HG03095 (cell line): ENCODE data around the gene SH3GL2.

ENCODE experiments used
- ATAC-seq: cut with Tn5 transposase; IDR thresholded peaks from one replicate; pipeline ENCODE4 v1.9.1; 2021; ENCODE audit warnings: moderate library complexity; ENCODE audit not compliant: unreplicated experiment

SH3GL2 gene

DNA sequence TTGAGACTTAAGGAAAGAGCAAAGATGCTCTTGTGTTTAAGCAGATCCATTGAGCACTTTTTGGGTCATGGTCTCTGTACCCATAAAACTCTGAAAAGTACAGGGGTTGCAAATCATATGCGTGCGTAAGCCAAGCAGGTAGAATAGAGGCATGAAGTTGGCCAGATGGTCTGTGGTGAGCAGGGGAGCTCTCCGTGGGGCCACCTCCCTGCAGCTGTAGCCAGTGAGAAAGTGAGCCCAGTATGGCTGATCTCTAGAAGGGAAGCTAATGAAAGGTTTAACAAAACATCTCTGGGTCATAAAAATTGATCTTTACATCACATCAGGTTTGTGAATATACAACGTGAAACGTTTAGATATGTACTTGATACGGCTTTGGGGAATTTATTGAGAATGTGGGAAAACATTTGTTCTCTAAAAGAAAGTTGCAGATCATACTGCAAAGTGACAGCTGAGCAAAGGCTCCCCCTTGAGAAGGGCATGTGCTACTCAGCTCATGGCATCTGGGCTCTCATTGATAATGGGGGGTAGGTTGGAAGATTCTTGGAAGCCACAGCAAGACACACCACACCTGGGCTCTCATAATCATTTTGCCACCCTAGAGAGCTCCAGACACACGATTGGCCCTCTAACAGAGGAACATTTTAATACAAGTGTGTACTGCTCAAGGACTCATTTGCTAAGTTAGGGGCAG, 30.6 kb downstream of the SH3GL2 start:
- no peak for ATAC-seq

- ATAC-seq = no peak
These were observed 32.5 kb downstream of the SH3GL2 start for GRCh38 chr9:17611342-17611741.

GRCh38 chr9:17611917-17612316, 33.1 kb downstream of the SH3GL2 start:
- no peak for ATAC-seq

DNA sequence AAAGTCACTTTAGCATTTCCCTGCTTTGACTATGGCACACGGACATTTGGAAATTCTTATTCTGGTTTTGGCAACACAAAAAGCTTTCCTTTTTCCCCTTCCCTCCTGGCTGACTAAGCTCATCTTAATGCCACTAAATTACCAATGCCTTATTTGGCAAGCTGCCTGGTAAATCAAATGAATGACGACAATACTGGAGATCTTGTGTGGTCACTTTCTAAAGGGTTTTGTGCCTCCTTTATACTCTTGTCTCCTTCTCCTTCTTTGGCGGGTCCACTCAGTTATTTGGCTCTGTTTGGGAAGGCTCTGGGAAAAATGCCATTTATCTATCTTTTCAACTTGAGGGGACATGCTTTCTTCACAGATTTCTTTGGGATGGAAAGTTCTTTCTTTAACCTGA, 34.9 kb downstream of the SH3GL2 start:
- no peak for ATAC-seq

- ATAC-seq = no peak
These were observed 35.4 kb downstream of the SH3GL2 start for GRCh38 chr9:17614250-17614649.

GRCh38 chr9:17614903-17615302, 36.0 kb downstream of the SH3GL2 start:
- no peak for ATAC-seq

DNA sequence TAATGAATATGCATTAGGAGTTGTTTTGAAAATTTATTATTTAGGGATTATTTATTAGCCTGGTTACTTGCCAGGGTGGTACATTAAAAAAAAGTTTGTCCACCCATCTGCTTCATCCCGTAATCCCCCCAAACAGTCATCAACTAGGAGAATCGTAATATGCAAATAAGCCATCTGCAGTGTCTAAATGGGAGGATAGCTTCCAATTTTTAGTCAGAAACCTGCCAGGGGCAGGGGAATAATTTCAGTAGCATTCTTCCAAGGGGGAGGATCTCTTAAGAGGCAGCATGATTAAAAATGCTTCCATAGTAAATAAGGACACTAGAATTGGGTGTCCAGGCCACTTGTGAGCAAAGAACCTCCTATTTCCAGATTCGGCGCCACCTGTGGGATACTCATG, 43.3 kb downstream of the SH3GL2 start:
- no peak for ATAC-seq

DNA sequence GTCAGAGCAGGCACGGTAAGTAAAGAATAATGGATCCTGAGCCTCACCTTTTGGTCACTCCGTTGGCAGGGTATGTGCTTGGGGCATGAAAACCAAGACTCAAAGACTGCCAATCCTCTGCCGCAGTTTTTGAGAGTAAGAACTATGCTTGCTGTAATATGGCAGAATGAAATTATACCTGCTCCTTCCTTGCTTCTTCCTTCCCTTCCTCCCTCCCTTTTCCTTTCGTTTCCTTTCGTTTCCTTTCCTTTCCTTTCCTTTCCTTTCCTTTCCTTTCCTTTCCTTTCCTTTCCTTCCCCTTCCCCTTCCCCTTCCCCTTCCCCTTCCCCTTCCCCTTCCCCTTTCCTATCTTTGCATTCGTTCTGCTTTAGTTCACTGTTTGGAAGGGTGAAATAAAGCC, 43.9 kb downstream of the SH3GL2 start:
- ATAC-seq = no peak

DNA sequence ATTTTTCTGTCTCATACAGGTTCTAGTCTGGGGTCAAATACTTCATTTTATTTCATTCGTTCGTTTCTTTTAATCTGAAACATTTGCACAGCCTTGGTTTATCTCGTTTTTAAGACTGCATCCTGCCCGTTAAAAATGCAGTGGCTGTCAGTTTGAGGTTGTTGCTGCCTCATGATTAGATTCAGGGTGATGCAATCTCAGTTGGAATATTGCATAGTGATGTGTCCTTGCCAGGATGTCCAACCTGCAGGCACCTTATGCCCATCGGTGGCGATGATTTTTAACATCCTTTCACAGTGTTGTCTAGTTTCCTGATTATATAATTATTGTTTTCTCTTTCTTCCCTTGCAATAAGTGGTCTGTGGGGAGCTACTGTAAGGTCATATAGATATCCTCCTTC, 45.1 kb downstream of the SH3GL2 start:
- ATAC-seq = no peak

GRCh38 chr9:17624571-17624970, 45.7 kb downstream of the SH3GL2 start:
- ATAC-seq = no peak

GRCh38 chr9:17625644-17626388, 47.0 kb downstream of the SH3GL2 start:
- ATAC-seq = no peak

DNA sequence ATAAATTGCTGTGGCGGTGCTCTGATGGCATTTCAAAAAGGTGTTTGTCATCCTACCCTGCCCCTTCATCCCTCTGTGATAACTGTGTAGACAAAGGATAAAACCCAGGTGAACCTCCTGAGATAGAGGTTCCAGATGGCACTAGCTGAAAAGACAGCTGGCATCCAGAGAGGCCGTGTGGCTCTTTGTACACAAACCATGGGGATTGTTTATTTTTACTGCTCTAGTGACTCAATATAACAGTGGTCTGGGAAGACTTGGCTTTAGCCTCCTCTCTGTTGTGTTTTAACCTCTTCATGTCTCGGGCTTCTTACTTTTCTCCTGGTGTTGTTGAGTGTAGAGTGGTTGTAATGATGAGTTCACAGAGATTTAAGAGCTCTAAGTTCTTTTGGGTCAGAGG, 48.8 kb downstream of the SH3GL2 start:
- no peak for ATAC-seq

GRCh38 chr9:17628624-17629023, 49.8 kb downstream of the SH3GL2 start:
- ATAC-seq = no peak

DNA sequence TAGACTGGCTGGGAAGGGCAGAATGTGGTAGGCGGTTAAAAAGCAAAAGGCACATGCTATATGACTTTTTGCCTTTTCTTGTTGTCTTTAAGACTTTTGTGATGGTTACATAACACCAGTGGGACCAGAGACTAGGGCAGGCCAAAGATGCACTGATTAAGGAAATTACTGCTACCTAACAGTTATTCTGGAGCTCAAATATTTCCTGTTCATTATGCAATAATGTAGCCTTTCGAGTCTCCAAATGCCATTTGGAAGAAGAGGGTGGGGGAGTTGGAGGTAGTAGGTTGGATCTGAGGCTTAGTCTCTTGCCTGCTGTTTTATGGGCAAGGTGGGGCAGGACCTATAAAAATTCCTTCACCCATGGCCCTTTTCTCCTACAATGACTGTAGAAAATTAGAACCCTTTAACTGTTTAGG, 51.7 kb downstream of the SH3GL2 start:
- ATAC-seq = no peak

- ATAC-seq = no peak
These were observed 52.5 kb downstream of the SH3GL2 start for GRCh38 chr9:17631396-17631795.

DNA sequence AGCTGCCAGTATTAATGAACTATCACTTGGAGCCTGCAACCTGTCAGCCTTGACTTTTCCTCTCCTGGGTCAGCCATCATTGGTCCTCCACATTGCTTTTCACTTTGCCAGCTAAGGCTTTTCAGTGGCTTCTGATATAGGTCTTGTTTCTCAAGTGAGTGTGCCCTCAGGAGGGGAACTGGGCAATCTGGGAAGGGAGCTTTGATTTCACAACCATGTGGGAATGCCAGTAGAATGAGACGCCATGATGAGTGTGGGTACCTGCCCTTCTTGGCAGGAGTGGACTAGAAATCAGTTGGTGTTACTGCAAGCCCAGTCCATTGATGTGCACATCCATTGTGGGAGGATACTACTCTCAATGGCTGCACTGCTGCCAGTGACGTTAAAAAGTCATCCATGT, 54.1 kb downstream of the SH3GL2 start:
- no peak for ATAC-seq

DNA sequence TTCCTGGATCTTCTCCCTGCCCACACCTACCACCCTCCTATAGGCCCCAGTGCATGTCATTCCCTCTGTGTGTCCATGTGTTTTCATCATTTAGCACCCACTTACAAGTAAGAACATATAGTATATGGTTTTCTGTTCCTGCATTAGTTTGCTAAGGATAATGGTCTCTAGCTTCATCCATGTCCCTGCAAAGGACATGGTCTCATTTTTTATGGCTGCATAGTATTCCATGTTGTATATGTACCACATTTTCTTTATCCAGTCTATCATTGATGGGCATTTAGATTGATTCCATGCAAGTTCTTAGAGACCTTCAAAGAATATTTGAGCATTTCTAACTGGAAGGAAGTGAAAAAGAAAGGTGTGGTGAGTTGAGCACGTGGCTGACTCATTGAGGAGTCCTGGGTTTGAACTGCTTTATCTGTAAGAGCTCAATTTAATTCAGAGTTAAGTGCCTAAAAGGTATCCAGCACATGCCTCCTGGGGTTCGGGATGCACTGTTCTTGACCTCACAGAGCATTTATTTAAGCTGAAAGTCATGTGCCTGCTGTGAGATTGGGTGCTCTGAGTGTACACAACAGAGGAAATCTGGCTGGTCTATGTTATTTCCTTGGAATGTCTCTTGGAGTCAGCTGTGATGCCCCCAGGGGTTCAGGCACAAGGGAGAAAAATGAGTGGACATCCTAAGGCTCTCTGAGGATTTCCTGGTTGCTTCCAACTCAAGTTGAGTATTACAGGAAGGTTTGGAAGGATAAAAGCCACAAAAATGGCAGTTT, 56.4 kb downstream of the SH3GL2 start:
- ATAC-seq = no peak

DNA sequence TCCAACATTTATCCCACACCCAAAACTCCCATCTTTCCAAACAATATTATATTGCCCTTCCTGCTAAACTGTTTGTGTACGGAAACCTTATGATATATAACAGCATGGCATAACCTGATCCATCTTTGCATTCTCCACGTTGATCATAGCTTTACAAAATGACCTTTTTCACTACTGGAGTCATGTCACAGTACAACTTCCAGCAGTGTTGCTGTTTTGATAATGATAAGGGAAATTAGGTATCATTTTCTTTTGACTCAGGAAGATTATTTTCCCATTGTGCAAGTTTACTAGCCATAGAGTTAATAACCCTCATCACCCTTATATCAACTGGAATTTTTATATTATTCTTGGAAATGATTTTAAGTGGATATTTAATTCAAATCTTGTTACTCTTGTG, 57.5 kb downstream of the SH3GL2 start:
- no peak for ATAC-seq

- ATAC-seq = no peak
These were observed 58.0 kb downstream of the SH3GL2 start for GRCh38 chr9:17636821-17637220.

GRCh38 chr9:17637229-17637628, 58.4 kb downstream of the SH3GL2 start:
- ATAC-seq = no peak

DNA sequence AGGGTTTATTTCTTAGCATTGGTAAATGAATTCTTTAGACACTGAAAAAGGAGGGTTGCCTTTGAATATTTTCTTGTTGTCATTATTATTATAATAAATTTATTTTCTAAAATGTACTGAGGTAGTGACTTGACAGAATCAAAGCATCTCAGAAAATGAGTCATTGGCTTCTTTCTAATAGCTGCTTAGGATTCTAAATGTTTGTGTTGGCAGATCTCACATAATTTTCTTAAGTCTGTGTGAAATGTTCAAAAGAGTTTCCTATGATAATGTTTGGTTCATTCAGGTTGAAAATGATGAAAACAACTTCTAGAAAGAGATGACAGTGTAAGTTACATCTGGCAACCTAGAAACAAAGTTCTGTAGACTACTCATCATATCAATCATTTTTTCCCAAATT, 69.7 kb downstream of the SH3GL2 start:
- no peak for ATAC-seq

DNA sequence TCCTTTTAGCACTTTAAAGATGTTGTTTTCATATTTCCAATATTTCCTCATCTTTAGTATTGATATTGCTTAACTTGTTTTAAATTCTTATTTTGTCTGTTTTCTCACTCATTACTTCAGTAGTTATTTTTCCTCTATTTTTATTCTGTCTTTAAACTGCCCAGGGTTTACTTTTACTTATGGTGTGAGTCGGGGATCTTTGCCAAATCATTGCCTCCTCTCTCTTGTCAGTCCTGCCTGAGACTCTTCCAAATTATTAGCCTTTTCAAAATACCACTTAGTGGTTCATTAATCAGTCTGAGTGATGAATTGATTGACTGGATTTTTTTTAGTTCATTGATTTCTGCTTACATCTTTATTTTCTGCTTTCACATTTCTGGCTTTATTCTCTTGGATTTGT, 72.9 kb downstream of the SH3GL2 start:
- no peak for ATAC-seq
